Tibial nerve (tissue), 4 donors: Measurements from ENCODE around the gene HECW1.

Source experiments
- EP300 ChIP-seq, 2 donors: sonication (generic); formaldehyde crosslinking; IDR thresholded peaks; one replicate each; pipeline ENCODE4 v1.6.1; 2017; ENCODE audit warnings: antibody characterized with exemption in 2 of 2, mild to moderate bottlenecking in 1 of 2
- POLR2A ChIP-seq, 2 donors: fragments of 450-650 bp; IDR thresholded peaks; one replicate each; pipeline ENCODE4 v1.6.1; 2017; ENCODE audit warnings: antibody characterized with exemption in 2 of 2, mild to moderate bottlenecking in 2 of 2, moderate library complexity in 2 of 2
- TF ChIP-seq, protein P1 (sequence below), 5 experiments: fragments of 200-600 bp in 3 of 5; fragments of 450-650 bp in 2 of 5; sonication (generic) in 3 of 5; IDR thresholded peaks; one replicate each; pipeline ENCODE4 v1.5.1; 2016 to 2019; ENCODE audit warnings: antibody characterized with exemption in 5 of 5, mild to moderate bottlenecking in 3 of 5, moderate library complexity in 2 of 5

DNA sequence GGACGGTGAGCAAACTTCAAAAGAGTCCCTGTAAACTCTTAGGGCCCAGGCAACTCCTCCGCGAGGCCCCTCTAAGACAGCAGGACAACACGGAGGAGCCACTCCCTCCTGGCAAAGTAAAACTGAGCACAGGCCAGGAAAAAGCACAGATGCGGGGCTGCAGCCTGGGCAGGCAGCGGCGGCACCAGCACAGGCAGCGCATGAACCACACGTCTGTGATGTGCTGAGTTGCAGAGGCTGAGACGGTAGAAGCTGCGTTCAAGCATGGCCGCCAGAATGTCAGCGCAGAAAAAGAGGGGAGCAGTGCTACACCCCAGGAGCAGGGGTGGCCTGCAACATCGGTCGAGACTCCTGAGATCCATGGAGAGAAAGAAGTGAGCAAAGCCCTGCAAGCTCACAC lies 424.3 kb downstream of the HECW1 start:
- TF ChIP-seq, protein P1, sequence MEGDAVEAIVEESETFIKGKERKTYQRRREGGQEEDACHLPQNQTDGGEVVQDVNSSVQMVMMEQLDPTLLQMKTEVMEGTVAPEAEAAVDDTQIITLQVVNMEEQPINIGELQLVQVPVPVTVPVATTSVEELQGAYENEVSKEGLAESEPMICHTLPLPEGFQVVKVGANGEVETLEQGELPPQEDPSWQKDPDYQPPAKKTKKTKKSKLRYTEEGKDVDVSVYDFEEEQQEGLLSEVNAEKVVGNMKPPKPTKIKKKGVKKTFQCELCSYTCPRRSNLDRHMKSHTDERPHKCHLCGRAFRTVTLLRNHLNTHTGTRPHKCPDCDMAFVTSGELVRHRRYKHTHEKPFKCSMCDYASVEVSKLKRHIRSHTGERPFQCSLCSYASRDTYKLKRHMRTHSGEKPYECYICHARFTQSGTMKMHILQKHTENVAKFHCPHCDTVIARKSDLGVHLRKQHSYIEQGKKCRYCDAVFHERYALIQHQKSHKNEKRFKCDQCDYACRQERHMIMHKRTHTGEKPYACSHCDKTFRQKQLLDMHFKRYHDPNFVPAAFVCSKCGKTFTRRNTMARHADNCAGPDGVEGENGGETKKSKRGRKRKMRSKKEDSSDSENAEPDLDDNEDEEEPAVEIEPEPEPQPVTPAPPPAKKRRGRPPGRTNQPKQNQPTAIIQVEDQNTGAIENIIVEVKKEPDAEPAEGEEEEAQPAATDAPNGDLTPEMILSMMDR (IDR thresholded peaks at IDR 0.05), result no peak
- TF ChIP-seq POLR2A (IDR thresholded peaks at IDR 0.05) (no peak), EP300 (IDR thresholded peaks at IDR 0.05) (no peak)
